TTC549 (cell line): Measurements from ENCODE around the gene PCDHGA12.
"Not testable (repeated sequence)": the region's sequence is repeated elsewhere in the genome, so short reads cannot be mapped to it uniquely, and the experiment has no call there.

ENCODE experiments used
- FAIRE-seq: peaks from 2 replicates; lab custom pipeline; 2012; peaks lifted over from hg19 to GRCh38; lab: Jason Lieb, UNC

PCDHGA12 gene

GRCh38 chr5:141407790-141408505 lies 22.4 kb upstream of the PCDHGA12 start, which contains the start of gene PCDHGB6:
Gene PCDHGB6, plus strand, starts transcription at chr5:141408021. Its CDS starts 182 bp downstream, at chr5:141408203.
- FAIRE-seq = not testable (repeated sequence)

GRCh38 chr5:141409598-141410306 lies 20.6 kb upstream of the PCDHGA12 start:
- no peak for FAIRE-seq

- no peak for FAIRE-seq
Measured at GRCh38 chr5:141411575-141411974, 18.7 kb upstream of the PCDHGA12 start.

GRCh38 chr5:141412854-141413539 lies 17.3 kb upstream of the PCDHGA12 start, which contains the start of gene PCDHGA10:
Gene PCDHGA10, plus strand, starts transcription at chr5:141412987. Its CDS starts 189 bp downstream, at chr5:141413176.
- FAIRE-seq = no peak

- no peak for FAIRE-seq
Measured at GRCh38 chr5:141413540-141414069, 16.7 kb upstream of the PCDHGA12 start.

GRCh38 chr5:141414548-141415274 lies 15.6 kb upstream of the PCDHGA12 start:
- not testable (repeated sequence) for FAIRE-seq

GRCh38 chr5:141415275-141415618 lies 15.1 kb upstream of the PCDHGA12 start:
- not testable (repeated sequence) for FAIRE-seq

- peak; percentile 63 for FAIRE-seq
Measured at GRCh38 chr5:141417494-141418172, 12.7 kb upstream of the PCDHGA12 start, which contains the start of gene PCDHGB7. Gene PCDHGB7, plus strand, starts transcription at chr5:141417677. Its CDS starts 183 bp downstream, at chr5:141417860.

GRCh38 chr5:141419074-141419880 lies 11.0 kb upstream of the PCDHGA12 start:
- no peak for FAIRE-seq

GRCh38 chr5:141420855-141421488 lies 9.3 kb upstream of the PCDHGA12 start, which contains the start of gene PCDHGA11:
Gene PCDHGA11, plus strand, starts transcription at chr5:141421051. Its CDS starts 177 bp downstream, at chr5:141421228.
- FAIRE-seq = no peak

- FAIRE-seq = no peak
Measured at GRCh38 chr5:141421489-141421855, 8.8 kb upstream of the PCDHGA12 start.

- FAIRE-seq = no peak
Measured at GRCh38 chr5:141422742-141423291, 7.5 kb upstream of the PCDHGA12 start.

GRCh38 chr5:141427783-141428426 lies 2.4 kb upstream of the PCDHGA12 start:
- no peak for FAIRE-seq

- no peak for FAIRE-seq
Measured at GRCh38 chr5:141431286-141431685, 979 bp downstream of the PCDHGA12 start.

- not testable (repeated sequence) for FAIRE-seq
Measured at GRCh38 chr5:141432308-141432707, 2.0 kb downstream of the PCDHGA12 start.

GRCh38 chr5:141432726-141433125 lies 2.4 kb downstream of the PCDHGA12 start:
- FAIRE-seq = not testable (repeated sequence)

- no peak for FAIRE-seq
Measured at GRCh38 chr5:141434006-141434405, 3.7 kb downstream of the PCDHGA12 start.

- FAIRE-seq = no peak
Measured at GRCh38 chr5:141437221-141437620, 6.9 kb downstream of the PCDHGA12 start.
